ENCODE data around the gene SLC11A1.
A peak's percentile ranks its signal among the peaks of the same experiment; 100 is the strongest.

GRCh38 chr2:218406209-218406948 lies 24.3 kb downstream of the SLC11A1 start:
- peak in 1 of 4 donors; percentile 46 for TF ChIP-seq POLR2A (IDR thresholded peaks at IDR 0.05)
- TF ChIP-seq CTCF (IDR thresholded peaks at IDR 0.05): peak; percentile 74 to 91 (median 84)
- TF ChIP-seq POLR2AphosphoS5 (IDR thresholded peaks at IDR 0.05): peak; percentile 65 to 73

Measured in upper lobe of left lung (tissue), 4 donors.